GM19328 (cell line): Measurements from ENCODE around the gene MAPK11.
"Not testable (repeated sequence)": the region's sequence is repeated elsewhere in the genome, so short reads cannot be mapped to it uniquely, and the experiment has no call there.

Experiments used
- ATAC-seq: cut with Tn5 transposase; IDR thresholded peaks from one replicate; pipeline ENCODE4 v1.9.1; 2021; ENCODE audit warnings: mild to moderate bottlenecking, moderate library complexity; ENCODE audit not compliant: unreplicated experiment

Gene MAPK11

GRCh38 chr22:50278956-50279619 lies 8.9 kb upstream of the MAPK11 start:
- ATAC-seq = no peak

GRCh38 chr22:50278461-50278860 lies 8.3 kb upstream of the MAPK11 start:
- no peak for ATAC-seq

GRCh38 chr22:50277761-50278160 lies 7.6 kb upstream of the MAPK11 start:
- ATAC-seq = no peak

- ATAC-seq = peak; percentile 59
Observed at GRCh38 chr22:50276143-50276542, 6.0 kb upstream of the MAPK11 start.

GRCh38 chr22:50275181-50276055 lies 5.2 kb upstream of the MAPK11 start:
- no peak for ATAC-seq

GRCh38 chr22:50274771-50275170 lies 4.6 kb upstream of the MAPK11 start:
- no peak for ATAC-seq

- ATAC-seq = no peak
Observed at GRCh38 chr22:50274311-50274710, 4.1 kb upstream of the MAPK11 start.

GRCh38 chr22:50273781-50274180 lies 3.6 kb upstream of the MAPK11 start:
- not testable (repeated sequence) for ATAC-seq

GRCh38 chr22:50273352-50273751 lies 3.2 kb upstream of the MAPK11 start:
- ATAC-seq = not testable (repeated sequence)

- no peak for ATAC-seq
Observed at GRCh38 chr22:50272044-50272802, 2.0 kb upstream of the MAPK11 start.

GRCh38 chr22:50271519-50271970 lies 1.4 kb upstream of the MAPK11 start:
- no peak for ATAC-seq

GRCh38 chr22:50270666-50271394 lies 650 bp upstream of the MAPK11 start:
- ATAC-seq = no peak

GRCh38 chr22:50269573-50269969 lies 609 bp downstream of the MAPK11 start:
- no peak for ATAC-seq

- ATAC-seq = no peak
Observed at GRCh38 chr22:50268655-50269113, 1.5 kb downstream of the MAPK11 start.

GRCh38 chr22:50267591-50268390 lies 2.4 kb downstream of the MAPK11 start:
- no peak for ATAC-seq

- ATAC-seq = no peak
Observed at GRCh38 chr22:50266994-50267393, 3.2 kb downstream of the MAPK11 start.

GRCh38 chr22:50264946-50265669 lies 5.1 kb downstream of the MAPK11 start:
- no peak for ATAC-seq

- ATAC-seq = no peak
Observed at GRCh38 chr22:50264104-50264745, 6.0 kb downstream of the MAPK11 start.
